Measurements from ENCODE around the gene CTSZ. TPM values are rescaled to one million over a fixed set of nuclear protein-coding genes. Genes with fewer than 3 reads are reported as not detected.
A peak's percentile ranks its signal among the peaks of the same experiment; 100 is the strongest.
"Not testable (repeated sequence)": the region's sequence is repeated elsewhere in the genome, so short reads cannot be mapped to it uniquely, and the experiment has no call there.

Gene CTSZ
- total RNA-seq, 2 experiments from 2014 or later = 17.3 to 17.9 TPM

DNA sequence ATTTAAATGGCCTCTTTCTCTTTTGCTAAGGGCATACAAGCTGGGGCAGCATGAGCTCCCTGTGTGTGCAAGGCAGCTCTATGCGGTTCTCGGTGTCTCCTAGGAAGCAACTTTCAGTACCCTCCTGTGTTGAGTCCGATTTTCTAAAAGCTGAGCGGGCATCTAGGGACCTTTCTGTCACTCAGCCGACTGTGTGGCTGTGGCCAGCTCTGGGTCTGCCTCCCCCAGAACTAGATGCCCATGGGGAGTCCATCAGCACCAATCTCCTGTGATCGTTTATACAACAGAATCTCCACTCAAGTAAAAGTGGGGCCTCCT is 18.5 kb downstream of the CTSZ start:
- Mint-ChIP-seq H3K27ac (no peak overlapping the region), H3K9me3 (no peaks in the 10 kb centered on the region), H3K27me3 (ENCODE audit: low read depth) (no peaks in the 10 kb centered on the region), H3K4me1 (ENCODE audit: low read depth) (peaks cover 32% of the 10 kb centered on the region), H3K36me3 (ENCODE audit: low read depth) (peaks cover 40% of the 10 kb centered on the region), H3K4me3 (no peak overlapping the region)
- intact Hi-C loops (cut with micrococcal nuclease) = no loop called here
- no peak for DNase-seq
- CTCF ChIA-PET = no interaction called here

DNA sequence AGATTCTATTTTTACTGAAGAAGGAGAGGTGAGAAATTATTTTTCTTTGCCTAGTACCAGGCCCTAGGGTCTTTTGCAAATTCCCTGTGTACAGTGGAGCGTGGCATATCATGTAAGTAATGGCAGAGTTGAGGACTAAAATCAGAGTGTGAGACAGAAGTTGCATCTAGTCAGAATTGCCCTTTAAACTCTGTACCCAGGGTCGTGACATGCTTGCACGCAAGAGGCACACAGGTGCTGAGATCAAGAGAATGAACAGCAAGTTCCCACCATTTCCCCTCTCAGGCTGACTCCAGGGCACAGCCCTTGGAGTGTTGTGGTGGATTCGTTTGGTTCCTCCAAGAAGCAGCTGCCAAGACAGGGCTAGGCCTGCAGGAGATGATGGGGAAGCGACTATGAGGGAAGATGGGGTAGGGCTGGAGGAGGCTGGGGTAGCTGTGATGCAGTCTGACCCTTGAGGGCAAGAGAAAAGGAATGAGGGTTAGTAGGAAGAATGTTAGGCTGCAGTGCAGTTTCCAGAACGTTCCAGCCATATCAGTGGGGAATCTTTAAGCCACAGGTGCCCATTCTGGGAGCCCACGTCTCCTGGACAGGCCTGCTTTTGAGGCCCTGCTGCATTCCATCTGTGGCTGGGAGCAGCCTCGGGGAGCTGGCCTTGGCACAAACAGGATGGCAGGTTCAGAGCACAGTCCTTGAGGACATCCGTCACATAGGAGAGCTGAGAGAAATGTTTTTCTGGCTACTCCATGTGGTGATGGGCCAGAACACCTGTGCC is 19.1 kb downstream of the CTSZ start:
- intact Hi-C loops (cut with micrococcal nuclease) = no loop called here
- CTCF ChIA-PET = no interaction called here
- DNase-seq = no peak
- no peaks in the 10 kb centered on the region for H3K27me3 Mint-ChIP-seq (ENCODE audit: low read depth)
- H3K27ac Mint-ChIP-seq = peak overlapping the region; percentile 72
- peaks cover 40% of the 10 kb centered on the region for H3K36me3 Mint-ChIP-seq (ENCODE audit: low read depth)
- no peak overlapping the region for H3K4me3 Mint-ChIP-seq
- H3K4me1 Mint-ChIP-seq (ENCODE audit: low read depth) = peaks cover 36% of the 10 kb centered on the region
- no peaks in the 10 kb centered on the region for H3K9me3 Mint-ChIP-seq

DNA sequence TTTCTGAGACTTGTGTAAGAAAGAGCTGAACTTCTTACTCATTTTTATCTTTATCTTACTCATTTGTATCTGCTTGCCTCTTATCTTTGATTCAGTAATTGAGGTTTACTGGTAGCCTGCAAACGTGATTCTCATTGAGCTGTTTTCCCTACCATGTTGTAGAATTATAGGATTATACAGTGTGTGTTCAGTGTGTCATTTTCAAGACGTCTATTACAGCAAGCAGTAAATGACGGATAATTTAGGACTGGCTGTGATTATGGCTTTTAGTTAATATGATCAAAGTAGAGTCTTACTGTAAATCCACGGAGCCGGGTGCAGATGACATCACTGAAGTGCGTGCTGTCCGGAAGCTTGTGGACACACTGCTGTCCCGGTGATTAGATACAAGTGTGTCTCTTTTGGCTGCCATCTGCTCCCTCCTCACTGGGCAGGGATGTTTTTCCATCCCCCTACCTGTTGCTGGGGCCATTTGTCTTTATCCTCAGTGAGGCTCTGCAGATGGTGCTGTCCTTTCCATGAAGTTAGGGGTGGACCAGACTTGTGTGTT is 20.0 kb downstream of the CTSZ start:
- Mint-ChIP-seq H3K4me1 (ENCODE audit: low read depth) (peaks cover 44% of the 10 kb centered on the region), H3K36me3 (ENCODE audit: low read depth) (peaks cover 39% of the 10 kb centered on the region), H3K9me3 (no peaks in the 10 kb centered on the region), H3K27ac (peak overlapping the region; percentile 69), H3K27me3 (ENCODE audit: low read depth) (no peaks in the 10 kb centered on the region), H3K4me3 (no peak overlapping the region)
- DNase-seq = no peak
- CTCF ChIA-PET = no interaction called here
- intact Hi-C loops (cut with micrococcal nuclease) = no loop called here

DNA sequence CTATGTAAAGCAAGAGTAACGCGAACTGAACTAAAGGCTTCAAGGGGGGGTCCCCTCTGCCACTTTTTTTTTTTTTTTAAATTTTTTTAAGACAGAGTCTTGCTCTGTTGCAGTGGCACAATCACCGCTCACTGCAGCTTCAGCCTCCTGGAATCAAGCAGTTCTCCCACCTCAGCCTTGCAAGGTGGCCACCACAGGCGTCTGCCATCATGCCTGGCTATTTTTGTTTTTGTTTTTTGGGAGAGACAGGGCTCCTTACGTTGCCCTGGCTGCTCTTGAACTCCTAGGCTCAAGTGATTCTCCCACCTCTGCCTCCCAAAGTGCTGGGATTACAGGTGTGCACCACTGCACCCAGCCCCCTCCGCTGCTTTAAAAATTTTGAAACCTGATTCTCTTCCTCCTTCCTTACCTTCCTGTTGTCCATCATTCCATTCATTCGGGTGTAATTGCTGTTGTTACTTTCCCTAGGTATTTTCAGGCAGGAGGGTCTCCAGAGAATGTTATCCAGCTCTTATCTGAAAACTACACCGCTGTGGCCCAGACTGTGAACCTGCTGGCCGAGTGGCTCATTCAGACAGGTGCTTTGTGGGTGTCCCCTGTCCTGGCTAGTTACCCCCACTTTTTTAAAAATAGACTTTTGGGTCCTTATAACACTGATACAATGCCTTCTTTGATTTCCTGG is 20.6 kb downstream of the CTSZ start:
- no peaks in the 10 kb centered on the region for H3K9me3 Mint-ChIP-seq
- intact Hi-C loops (cut with micrococcal nuclease) = no loop called here
- H3K4me3 Mint-ChIP-seq = no peak overlapping the region
- peak overlapping the region; percentile 69 for H3K27ac Mint-ChIP-seq
- peaks cover 37% of the 10 kb centered on the region for H3K36me3 Mint-ChIP-seq (ENCODE audit: low read depth)
- H3K4me1 Mint-ChIP-seq (ENCODE audit: low read depth) = peaks cover 46% of the 10 kb centered on the region
- no peak for DNase-seq
- H3K27me3 Mint-ChIP-seq (ENCODE audit: low read depth) = no peaks in the 10 kb centered on the region
- CTCF ChIA-PET = no interaction called here

DNA sequence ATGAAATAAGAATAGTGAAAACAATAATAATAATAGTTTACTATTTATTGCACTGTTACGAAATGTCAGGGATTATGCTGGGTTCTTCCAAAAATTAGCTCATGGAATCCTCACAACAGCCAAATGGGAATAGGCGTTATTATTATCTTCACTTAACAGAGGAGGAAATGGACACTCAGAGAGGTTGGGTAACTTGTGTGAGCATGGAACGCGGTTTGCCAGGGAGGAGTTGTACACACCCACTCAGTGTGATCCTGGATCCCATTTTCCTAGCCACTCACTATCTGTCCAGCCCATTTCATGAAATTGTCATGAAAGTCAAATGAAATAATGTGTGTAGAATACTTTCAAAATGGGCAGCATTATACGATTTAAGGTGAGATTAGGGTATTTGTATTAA is 21.4 kb downstream of the CTSZ start:
- H3K4me3 Mint-ChIP-seq = no peak overlapping the region
- H3K9me3 Mint-ChIP-seq = no peaks in the 10 kb centered on the region
- no peaks in the 10 kb centered on the region for H3K27me3 Mint-ChIP-seq (ENCODE audit: low read depth)
- no peak for DNase-seq
- peaks cover 32% of the 10 kb centered on the region for H3K36me3 Mint-ChIP-seq (ENCODE audit: low read depth)
- no peak overlapping the region for H3K27ac Mint-ChIP-seq
- intact Hi-C loops (cut with micrococcal nuclease) = no loop called here
- CTCF ChIA-PET = interaction anchor here (0.6 kb wide), 1 partner anchor 105 kb away, joined by 4 read pairs; no protein-coding TSS in a partner anchor
- H3K4me1 Mint-ChIP-seq (ENCODE audit: low read depth) = peaks cover 46% of the 10 kb centered on the region

DNA sequence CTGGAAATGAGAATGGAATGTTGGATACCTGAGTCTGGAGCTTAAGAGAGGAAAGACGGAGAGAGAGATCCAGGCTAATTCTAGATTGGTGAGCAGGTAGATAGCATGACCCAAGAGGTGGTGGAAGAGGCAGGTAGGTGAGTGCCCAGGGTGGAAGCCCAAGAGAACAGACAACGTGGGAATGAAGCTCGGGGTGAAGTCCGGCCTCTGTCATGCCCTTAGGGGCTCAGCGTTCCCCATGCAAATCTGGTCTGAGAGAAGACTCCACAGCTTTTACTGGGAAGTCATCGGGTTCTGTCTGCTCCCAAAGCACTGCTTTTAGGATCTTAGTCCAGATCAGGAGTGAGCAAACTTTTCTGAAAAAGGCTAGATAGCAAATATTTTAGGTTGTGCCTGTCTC is 22.4 kb downstream of the CTSZ start:
- intact Hi-C loops (cut with micrococcal nuclease) = loop anchor here (5.0 kb wide), 3 partner anchors 77 to 332 kb away; partner anchors contain the start of gene STX16
- H3K4me3 Mint-ChIP-seq = no peak overlapping the region
- no peak for DNase-seq
- no peaks in the 10 kb centered on the region for H3K27me3 Mint-ChIP-seq (ENCODE audit: low read depth)
- peaks cover 28% of the 10 kb centered on the region for H3K36me3 Mint-ChIP-seq (ENCODE audit: low read depth)
- no peaks in the 10 kb centered on the region for H3K9me3 Mint-ChIP-seq
- H3K4me1 Mint-ChIP-seq (ENCODE audit: low read depth) = peaks cover 46% of the 10 kb centered on the region
- CTCF ChIA-PET = no interaction called here
- no peak overlapping the region for H3K27ac Mint-ChIP-seq

DNA sequence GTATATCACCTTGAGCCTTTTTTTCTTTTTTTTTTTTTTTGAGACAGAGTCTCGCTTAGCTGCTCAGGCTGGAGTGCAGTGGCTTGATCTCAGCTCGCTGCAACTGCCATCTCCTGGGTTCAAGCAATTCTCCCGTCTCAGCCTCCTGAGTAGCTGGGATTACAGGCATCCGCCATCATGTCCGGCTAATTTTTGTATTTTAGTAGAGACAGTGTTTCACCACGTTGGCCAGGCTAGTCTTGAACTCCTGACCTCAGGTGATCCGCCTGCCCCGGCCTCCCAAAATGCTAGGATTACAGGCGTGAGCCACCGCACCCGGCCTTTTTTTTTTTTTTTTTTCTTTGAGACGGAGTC is 24.0 kb downstream of the CTSZ start:
- peaks cover 46% of the 10 kb centered on the region for H3K4me1 Mint-ChIP-seq (ENCODE audit: low read depth)
- intact Hi-C loops (cut with micrococcal nuclease) = loop anchor here (5.0 kb wide), 3 partner anchors 76 to 331 kb away; partner anchors contain the start of gene STX16
- H3K27me3 Mint-ChIP-seq (ENCODE audit: low read depth); DNase-seq; H3K4me3 Mint-ChIP-seq; H3K9me3 Mint-ChIP-seq; H3K27ac Mint-ChIP-seq: not testable (repeated sequence)
- CTCF ChIA-PET = interaction anchor here (0.6 to 1.2 kb wide), 3 partner anchors 11 to 239 kb away, joined by 3 to 5 read pairs (median 4); no protein-coding TSS in a partner anchor
- peaks cover 23% of the 10 kb centered on the region for H3K36me3 Mint-ChIP-seq (ENCODE audit: low read depth)

DNA sequence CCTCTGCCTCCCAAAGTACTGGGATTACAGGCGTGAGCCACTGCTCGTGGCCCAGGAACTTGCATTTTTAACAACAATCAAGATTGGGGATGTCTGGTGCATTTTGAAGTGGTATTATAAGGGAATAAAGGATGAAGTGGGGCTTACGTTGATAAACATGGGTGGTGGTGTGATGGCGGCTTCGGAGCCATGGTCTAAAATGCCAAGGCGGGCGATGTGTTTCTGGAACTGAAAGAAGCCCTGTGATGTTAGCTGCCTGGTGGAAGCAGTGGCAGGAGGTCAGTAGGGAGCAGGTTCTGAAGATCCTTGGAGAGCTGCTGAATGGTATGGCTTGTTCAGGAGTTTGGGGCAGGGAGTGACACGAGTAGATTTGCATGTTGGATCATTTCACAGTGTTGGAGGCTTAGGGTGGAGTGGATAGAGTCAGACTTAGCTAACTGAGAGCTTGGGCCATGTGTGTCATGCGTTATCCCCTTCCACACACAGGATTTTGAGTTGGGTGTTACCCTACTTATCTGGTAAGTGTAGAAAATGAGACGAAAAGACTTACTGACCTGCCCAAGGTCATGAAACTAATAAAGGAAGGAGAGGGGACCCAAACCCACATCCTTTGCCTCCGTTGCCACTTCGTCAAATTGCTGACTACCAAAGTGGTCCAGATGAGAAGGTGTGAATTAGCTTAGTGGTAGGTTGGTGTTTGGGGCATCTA is 24.5 kb downstream of the CTSZ start:
- Mint-ChIP-seq H3K4me1 (ENCODE audit: low read depth) (peaks cover 46% of the 10 kb centered on the region), H3K4me3 (peak overlapping the region; percentile 91), H3K27ac (peak overlapping the region; percentile 85), H3K36me3 (ENCODE audit: low read depth) (peaks cover 18% of the 10 kb centered on the region), H3K27me3 (ENCODE audit: low read depth) (no peaks in the 10 kb centered on the region), H3K9me3 (no peaks in the 10 kb centered on the region)
- intact Hi-C loops (cut with micrococcal nuclease) = loop anchor here (5.0 kb wide), 3 partner anchors 75 to 330 kb away; partner anchors contain the start of gene STX16
- no peak for DNase-seq
- CTCF ChIA-PET = interaction anchor here (0.6 to 1.4 kb wide), 4 partner anchors 12 to 239 kb away, joined by 3 to 5 read pairs (median 4); no protein-coding TSS in a partner anchor

DNA sequence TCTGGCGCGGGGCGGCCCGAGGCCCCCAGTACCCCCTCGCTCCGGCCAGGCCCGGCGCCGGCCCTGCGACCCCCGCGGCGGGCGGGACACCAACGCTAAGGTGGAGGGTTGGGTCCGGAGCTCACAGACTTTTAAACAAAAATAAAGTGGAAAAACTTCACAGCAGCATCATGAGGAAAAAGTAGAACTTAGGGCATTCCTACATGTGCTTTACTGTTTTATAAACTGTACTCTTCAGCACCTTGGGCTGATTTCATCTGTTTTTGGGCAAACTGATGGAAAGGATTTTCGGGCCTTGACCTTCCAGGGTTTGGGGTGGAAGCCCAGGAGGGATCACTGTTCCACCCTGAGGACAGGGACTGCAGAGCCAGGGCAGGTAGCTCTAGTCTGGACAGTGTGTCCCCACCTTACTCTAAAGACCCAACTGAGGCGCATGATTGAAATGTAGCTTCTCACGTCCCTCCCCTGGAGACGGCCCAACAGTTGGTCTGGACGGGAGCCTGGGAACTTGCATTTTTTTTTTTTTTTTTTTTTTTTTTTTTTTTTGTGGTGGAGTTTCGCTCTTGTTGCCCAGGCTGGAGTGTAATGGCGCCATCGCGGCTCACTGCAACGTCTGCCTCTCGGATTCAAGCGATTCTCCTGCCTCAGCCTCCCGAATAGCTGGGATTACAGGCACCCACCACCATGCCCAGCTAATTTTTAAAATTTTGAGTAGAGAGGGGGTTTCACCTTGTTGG is 25.3 kb downstream of the CTSZ start:
- CTCF ChIA-PET = interaction anchor here (1.1 to 1.4 kb wide), 2 partner anchors 28 to 115 kb away, joined by 3 to 6 read pairs; no protein-coding TSS in a partner anchor
- intact Hi-C loops (cut with micrococcal nuclease) = loop anchor here (1.0 to 5.0 kb wide), 7 partner anchors 23 to 329 kb away; partner anchors contain the start of genes ATP5F1E, PRELID3B and STX16
- H3K27me3 Mint-ChIP-seq (ENCODE audit: low read depth) = no peaks in the 10 kb centered on the region
- peaks cover 40% of the 10 kb centered on the region for H3K4me1 Mint-ChIP-seq (ENCODE audit: low read depth)
- peak overlapping the region; percentile 85 for H3K27ac Mint-ChIP-seq
- no peak for DNase-seq
- H3K4me3 Mint-ChIP-seq = peak overlapping the region; percentile 91
- peaks cover under 1% of the 10 kb centered on the region for H3K9me3 Mint-ChIP-seq
- peaks cover 13% of the 10 kb centered on the region for H3K36me3 Mint-ChIP-seq (ENCODE audit: low read depth)

DNA sequence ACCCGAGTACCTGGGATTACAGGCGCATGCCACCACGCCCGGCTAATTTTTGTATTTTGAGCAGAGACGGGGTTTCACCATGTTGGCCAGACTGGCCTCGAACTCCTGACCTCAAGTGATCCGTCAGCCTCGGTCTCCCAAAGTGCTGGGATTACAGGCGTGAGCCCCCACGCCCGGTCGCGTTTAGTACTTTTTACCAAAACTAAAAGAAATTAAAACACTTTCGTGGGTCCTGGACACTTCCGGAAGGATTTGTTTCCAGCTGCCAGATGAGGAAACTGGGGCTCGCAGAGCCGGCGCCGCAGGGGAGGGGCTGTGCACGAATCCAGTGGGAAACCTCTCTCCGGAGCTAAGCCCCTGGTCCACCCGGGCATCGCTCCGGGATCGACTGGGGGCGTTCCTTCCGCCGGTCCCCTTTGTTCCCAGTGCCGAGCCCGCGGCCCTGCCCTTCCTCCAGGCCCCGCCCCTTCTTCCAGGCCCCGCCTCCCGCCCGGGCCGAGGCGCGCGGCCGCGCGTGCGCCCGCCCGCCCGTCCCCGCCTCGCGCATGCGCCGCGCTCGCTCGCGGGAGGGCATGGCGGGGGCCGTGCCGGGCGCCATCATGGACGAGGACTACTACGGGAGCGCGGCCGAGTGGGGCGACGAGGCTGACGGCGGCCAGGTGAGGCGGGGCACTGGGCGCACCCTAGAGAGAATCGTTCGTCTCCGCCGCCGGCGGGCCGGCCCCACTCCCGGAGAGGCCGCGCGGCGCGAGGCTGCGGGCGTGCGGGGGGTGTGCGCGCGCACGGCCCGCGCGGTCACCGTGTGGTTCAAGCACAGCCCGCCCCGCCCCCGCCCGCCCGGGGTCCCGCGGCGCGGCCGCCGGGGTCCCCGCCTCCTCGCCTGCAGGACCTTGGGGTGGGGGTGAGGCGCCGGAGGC is 26.1 kb downstream of the CTSZ start, which contains the start of gene NELFCD:
TSS of gene NELFCD (plus strand) at position 546 of the 917 bp plus-strand sequence. CDS start at position 600, 54 bp downstream.
- Mint-ChIP-seq H3K9me3 (peaks cover 6% of the 10 kb centered on the region), H3K4me3 (peak within 1 kb of the TSS; percentile 91), H3K27ac (peak within 1 kb of the TSS; percentile 79), H3K27me3 (ENCODE audit: low read depth) (no peaks in the 10 kb centered on the region), H3K36me3 (ENCODE audit: low read depth) (peaks cover 9% of the 10 kb centered on the region), H3K4me1 (ENCODE audit: low read depth) (peaks cover 34% of the 10 kb centered on the region)
- intact Hi-C loops (cut with micrococcal nuclease) = loop anchor here (1.0 to 5.0 kb wide), 7 partner anchors 24 to 329 kb away; partner anchors contain the start of genes ATP5F1E, PRELID3B and STX16
- CTCF ChIA-PET = interaction anchor here (0.6 to 1.1 kb wide), 3 partner anchors 21 to 88 kb away, joined by 4 to 6 read pairs (median 4); no protein-coding TSS in a partner anchor
- DNase-seq = peak; percentile 87
